CD4-positive, alpha-beta T cell treated with Interleukin-15 for 4 hours (primary cell): ENCODE data around the gene KIAA1671.
"Not testable (repeated sequence)": the region's sequence is repeated elsewhere in the genome, so short reads cannot be mapped to it uniquely, and the experiment has no call there.

ENCODE experiments used
- DNase-seq: peaks from one replicate; pipeline ENCODE4 v3.0.0-alpha.2; 2020; ENCODE audit warnings: low spot score

Gene KIAA1671

DNA sequence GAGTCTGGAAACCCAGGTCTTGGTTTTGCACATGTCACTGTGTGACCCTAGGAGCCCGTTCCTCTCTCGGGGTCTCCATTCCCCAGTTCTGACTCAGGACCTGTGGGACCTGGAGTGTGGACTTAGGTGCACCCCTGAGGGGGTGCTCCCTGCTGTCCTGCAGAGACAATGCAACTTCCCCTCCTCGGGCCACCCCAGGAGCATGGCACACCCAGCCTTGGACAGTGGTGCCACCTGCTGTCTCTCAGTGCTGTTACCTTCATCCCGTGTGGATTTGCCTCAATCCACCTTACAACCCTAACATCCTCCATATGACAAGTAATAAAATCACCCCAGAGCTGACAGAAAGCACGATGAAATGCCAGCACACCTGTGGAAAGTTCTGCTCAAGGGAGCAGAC, 219.6 kb downstream of the KIAA1671 start:
- DNase-seq: peak; percentile 12

- DNase-seq: no peak
These were observed 221.8 kb downstream of the KIAA1671 start for GRCh38 chr22:25174156-25174887.

DNA sequence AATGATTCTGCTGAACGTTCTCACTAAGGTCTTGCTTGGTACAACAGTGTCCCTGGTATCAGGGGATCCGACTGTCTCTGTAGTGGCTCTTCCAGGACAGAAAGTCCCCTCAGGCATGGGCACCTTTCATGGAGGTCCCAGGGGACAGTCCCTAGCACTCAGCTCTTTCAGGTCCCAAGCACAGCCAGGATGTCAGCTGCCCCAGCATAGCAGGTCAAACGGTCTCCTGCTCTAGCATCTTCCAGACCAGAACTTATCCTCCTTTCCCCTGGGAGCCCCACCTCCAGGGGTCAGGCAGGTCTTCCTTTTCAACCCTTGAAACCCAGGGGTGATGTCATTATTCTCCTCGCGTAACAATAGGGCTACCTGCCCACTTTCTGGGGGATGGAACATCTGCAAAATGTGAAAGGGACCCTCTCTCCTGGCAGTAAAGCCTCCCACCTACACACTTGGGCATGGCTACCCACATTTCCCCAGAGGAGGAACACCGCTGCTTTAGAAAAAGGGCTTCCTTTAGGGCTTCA, 222.4 kb downstream of the KIAA1671 start:
- DNase-seq: no peak

GRCh38 chr22:25176175-25176574, 223.7 kb downstream of the KIAA1671 start:
- no peak for DNase-seq

- DNase-seq: no peak
These were observed 224.3 kb downstream of the KIAA1671 start for GRCh38 chr22:25176799-25177198.

DNA sequence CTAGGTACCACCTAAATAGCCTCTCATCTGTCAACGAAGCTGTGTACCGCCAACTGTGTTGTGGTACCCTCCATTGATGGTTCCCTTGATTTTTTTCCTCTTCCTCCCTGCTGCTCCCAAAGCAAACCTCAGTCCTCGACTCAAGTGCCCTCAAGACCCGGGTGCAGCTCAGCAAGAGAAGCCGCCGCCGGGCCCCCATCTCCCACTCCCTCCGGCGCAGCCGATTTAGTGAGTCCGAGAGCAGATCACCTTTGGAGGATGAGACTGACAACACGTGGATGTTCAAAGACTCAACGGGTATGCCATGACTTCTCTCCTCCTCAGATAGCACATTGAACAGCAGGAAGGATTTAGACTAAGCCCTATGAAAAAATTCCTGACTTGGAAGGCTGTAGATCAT, 224.7 kb downstream of the KIAA1671 start:
- DNase-seq: no peak

DNA sequence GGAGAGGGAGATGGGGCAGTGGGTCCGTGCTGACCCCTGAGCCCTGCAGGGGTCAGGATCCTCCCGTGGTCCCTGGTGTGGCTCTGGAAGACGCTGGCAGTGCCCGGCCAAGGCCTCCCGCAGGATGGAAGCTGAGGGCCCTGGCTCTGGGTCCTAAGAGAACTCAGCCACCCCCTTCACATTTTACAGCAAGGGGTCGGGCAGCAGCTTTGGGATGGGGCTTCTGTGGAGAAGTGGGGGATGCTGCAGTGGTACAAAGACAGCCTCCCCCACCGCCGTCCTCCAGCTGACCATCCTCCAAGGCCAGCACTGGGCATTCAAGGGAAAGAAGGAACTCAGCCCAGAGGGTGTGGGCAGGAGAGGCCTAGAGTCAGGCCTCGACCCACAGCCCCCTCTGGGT, 225.4 kb downstream of the KIAA1671 start:
- DNase-seq: no peak

DNA sequence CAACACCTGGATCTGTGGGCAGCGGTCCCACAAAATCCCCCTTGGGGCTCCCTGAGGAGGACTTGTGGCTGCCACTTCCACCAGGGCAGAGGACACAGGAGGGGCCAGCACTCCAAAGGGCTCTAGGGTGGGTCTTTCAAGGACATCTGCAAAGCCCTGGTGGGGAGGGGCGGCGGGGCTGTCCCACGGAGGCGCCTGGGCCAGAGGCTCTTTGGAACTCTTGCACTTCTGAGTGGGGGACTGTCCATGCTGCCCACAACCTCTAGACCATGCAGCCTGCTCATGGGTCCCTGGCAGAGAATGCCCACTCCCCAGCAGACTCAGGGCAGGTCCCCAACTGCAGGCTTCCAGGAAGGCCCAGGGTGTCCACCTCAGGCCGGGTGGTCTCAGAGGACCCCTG, 225.8 kb downstream of the KIAA1671 start:
- not testable (repeated sequence) for DNase-seq

GRCh38 chr22:25178869-25179631, 226.5 kb downstream of the KIAA1671 start:
- not testable (repeated sequence) for DNase-seq

GRCh38 chr22:25182131-25183110, 229.9 kb downstream of the KIAA1671 start:
- no peak for DNase-seq

DNA sequence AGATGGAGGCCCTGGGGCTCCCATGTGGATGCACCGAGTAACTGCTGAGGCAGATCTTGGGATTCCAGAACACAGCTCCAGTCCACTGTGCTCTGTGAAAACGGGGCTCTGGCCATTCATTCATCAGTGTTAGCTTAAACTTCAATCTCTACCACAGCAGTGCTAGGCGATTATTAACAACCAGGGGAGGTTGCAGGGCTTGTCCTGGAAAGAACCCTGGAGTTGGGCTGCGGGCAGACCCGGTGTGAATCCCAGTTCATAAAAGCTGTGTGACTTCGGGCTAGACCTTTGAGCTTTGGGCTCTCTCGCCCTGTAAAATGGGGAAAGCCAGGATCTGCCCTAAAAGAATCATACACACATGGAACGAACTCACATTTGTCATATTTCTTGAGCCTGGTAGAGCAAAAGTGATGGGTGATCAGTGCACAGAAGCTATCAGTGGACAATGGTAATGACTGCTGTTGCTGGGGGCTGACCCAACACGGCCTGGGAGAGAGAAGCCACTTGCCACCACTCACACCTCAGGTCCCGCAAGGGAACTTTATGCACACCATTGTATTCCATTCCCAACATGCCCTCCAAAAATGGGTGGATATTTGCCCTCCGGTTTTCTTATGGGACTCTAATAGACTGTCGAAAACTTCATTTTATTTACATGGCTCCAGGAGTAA, 231.6 kb downstream of the KIAA1671 start:
- DNase-seq: no peak

GRCh38 chr22:25186140-25186539, 233.6 kb downstream of the KIAA1671 start:
- DNase-seq: no peak

DNA sequence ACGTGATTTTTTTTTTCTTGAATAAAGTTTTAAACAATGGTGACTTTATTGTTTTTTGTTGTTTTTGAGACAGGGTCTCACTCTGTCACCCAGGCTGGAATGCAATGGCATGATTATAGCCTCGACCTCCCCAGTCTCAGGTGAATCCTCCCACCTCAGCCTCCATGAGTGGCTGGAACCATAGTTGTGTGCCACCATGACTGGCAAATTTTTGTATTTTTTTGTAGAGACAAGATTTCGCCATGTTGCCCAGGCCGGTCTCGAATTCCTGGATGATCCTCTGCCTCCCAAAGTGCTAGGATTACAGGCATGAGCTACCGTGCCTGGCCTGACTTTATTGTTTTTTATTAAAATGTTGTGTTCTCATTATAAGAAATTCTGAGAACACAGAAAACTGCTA, 235.0 kb downstream of the KIAA1671 start:
- DNase-seq: no peak

DNA sequence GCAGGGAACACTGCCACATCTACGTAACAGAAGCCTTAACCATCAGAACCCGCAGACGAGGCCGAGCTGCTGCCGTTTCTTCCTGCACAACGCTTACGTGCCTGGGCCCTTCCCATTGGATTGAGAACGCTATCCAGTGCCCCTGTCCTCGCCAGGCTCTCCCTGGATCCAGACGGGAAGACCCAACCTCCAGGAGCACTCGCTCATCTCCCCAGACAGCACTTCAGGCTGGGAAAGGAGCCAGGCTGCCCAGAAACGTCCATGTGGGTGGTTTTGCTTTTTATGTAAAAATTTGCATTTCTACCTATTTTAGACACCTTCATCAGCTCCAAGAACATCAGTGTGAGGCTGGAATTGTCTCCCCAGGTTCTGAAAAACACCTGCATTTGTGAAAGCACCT, 239.9 kb downstream of the KIAA1671 start:
- DNase-seq: no peak

DNA sequence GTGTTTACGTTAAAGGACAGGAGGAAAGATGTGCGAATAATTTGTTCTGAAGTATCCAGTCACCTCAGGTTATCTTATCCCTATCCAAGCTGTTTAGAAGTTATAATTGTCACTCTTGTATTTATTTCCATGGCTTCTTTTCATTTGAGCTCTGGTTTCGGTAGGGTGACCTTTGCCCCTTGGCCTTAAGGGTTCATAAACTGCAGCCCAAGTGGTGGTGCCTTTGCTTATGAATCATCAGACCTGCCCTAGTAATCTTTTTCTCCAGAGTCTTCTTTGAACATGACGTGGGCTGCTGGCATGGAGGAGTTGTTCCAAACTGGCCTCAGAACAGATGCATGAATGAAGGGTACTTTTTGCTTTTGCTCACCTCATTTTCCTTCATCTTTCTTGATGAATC, 240.6 kb downstream of the KIAA1671 start:
- no peak for DNase-seq

GRCh38 chr22:25193548-25193947, 241.0 kb downstream of the KIAA1671 start:
- no peak for DNase-seq

- no peak for DNase-seq
These were observed 243.8 kb downstream of the KIAA1671 start for GRCh38 chr22:25196326-25196725.

DNA sequence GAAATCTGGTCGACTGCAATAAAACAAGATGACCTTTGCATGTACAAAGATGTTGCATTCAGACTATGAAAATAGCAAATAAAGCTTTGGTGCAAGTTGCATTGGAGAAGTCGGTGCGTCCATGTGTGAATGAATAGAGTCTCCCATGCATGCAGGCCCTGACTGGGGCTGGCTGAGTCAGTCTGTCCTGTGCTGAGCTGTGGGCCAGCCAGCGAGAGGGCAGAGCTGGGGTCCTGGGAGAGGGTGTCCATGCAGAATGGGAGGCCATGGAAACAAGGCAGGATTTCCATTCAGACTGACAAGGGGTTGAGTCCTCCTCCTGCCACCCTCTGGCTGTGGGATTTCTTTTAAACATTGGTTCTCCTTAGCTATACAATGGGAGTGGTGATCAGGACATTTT, 244.8 kb downstream of the KIAA1671 start:
- no peak for DNase-seq

- no peak for DNase-seq
These were observed 247.4 kb downstream of the KIAA1671 start, which contains the start of gene CRYBB3 for GRCh38 chr22:25199731-25200520. TSS of gene CRYBB3 (plus strand) at chr22:25199858. CDS start at chr22:25201397, 1,539 bp downstream.

DNA sequence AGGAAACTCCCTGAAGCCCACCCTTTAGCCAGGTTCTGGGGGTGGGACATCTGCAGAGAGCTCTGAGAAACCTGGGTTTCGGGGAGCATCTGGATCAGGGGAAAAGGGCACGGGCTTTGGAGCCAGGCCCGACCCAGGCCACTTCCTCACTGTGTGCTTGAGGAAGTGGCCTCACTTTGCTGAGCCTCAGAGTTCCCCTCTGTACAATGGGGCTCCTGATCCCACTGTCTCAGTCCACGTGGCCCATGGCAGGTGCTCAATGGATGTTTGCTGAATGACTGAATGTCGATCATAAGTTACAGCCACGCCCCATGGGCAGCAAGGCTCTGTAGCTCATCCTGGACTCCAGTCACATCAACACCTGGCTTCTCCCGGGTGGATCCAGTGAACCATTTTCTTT, 248.5 kb downstream of the KIAA1671 start:
- DNase-seq: no peak
